SK-N-SH (cell line): ENCODE data around the gene RCBTB2.

Experiments
- CTCF ChIP-seq: fragments of 200-600 bp; sonication (generic); IDR thresholded peaks from 2 replicates; pipeline ENCODE4 v1.6.1; 2017; ENCODE audit warnings: antibody characterized with exemption, mild to moderate bottlenecking, moderate library complexity
- FOXJ3 ChIP-seq: sonication (generic); formaldehyde crosslinking; IDR thresholded peaks from 2 replicates; pipeline ENCODE4 v1.5.1; 2020; ENCODE audit warnings: mild to moderate bottlenecking, missing genetic modification reagents
- MXI1 ChIP-seq: IDR thresholded peaks from 2 replicates; pipeline ENCODE4 v1.6.1; 2012; ENCODE audit warnings: mild to moderate bottlenecking, low read depth, low read length, improper control_type of control experiment
- RXRA ChIP-seq: IDR thresholded peaks from 2 replicates; pipeline ENCODE4 v1.4.0; 2012; ENCODE audit warnings: low read depth, mild to moderate bottlenecking, borderline replicate concordance
- SMC3 ChIP-seq: IDR thresholded peaks from 2 replicates; pipeline ENCODE4 v1.6.1; 2012; ENCODE audit warnings: low read depth, low read length, improper control_type of control experiment
- USF2 ChIP-seq: fragments of 150-350 bp; IDR thresholded peaks from 2 replicates; pipeline ENCODE4 v1.6.1; 2017; ENCODE audit warnings: antibody characterized with exemption, low read length, low read depth, borderline replicate concordance

- TF ChIP-seq SMC3 (no peak), FOXJ3 (CRISPR knock-in tag) (no peak), CTCF (no peak), USF2 (no peak), MXI1 (no peak), RXRA (no peak)
Measured at GRCh38 chr13:48511621-48512230, 21.2 kb downstream of the RCBTB2 start.
